Vagina (tissue), 2 donors: ENCODE data around the gene MTIF2. TPM values are rescaled to one million over a fixed set of nuclear protein-coding genes. Genes with fewer than 3 reads are reported as not detected.

ENCODE experiments used
- DNase-seq, 2 donors: peaks; one replicate each; pipeline ENCODE4 v3.0.0-alpha.2; 2017; ENCODE audit errors: extremely low spot score in 2 of 2
- H3K27ac ChIP-seq: fragments of 200-600 bp; sonication (generic); one replicate; pipeline ENCODE4 v1.5.1; 2019
- H3K27me3 ChIP-seq: fragments of 200-600 bp; sonication (generic); one replicate; pipeline ENCODE4 v1.5.1; 2019
- H3K36me3 ChIP-seq, 2 donors: fragments of 200-600 bp; sonication (generic); one replicate each; pipeline ENCODE4 v1.5.1; 2017 to 2019
- H3K4me1 ChIP-seq: fragments of 200-600 bp; sonication (generic); one replicate; pipeline ENCODE4 v1.5.1; 2019
- H3K4me3 ChIP-seq, 2 donors: fragments of 200-600 bp; sonication (generic); 1 replicate in 1 of 2; 2 replicates in 1 of 2; pipeline ENCODE4 v1.5.1; 2016 to 2019
- H3K9me3 ChIP-seq: fragments of 200-600 bp; sonication (generic); one replicate; pipeline ENCODE4 v1.5.1; 2019
- CTCF ChIP-seq, 3 experiments: fragments of 450-650 bp in 2 of 3; fragments of 200-600 bp in 1 of 3; sonication (generic) in 1 of 3; IDR thresholded peaks; one replicate each; pipeline ENCODE4 v1.5.1; 2017 to 2019; ENCODE audit warnings: antibody characterized with exemption in 3 of 3, mild to moderate bottlenecking in 2 of 3, moderate library complexity in 2 of 3
- POLR2A ChIP-seq, 2 donors: fragments of 450-650 bp; IDR thresholded peaks; one replicate each; pipeline ENCODE4 v1.6.1; 2017; ENCODE audit warnings: antibody characterized with exemption in 2 of 2, mild to moderate bottlenecking in 2 of 2, moderate library complexity in 2 of 2
- POLR2AphosphoS5 ChIP-seq, 2 donors: sonication (generic); formaldehyde crosslinking; IDR thresholded peaks; one replicate each; pipeline ENCODE4 v1.9.0; 2017; ENCODE audit warnings: antibody characterized with exemption in 2 of 2, mild to moderate bottlenecking in 2 of 2, low read depth in 1 of 2; ENCODE audit not compliant: insufficient read depth in 1 of 2
- intact Hi-C: fragments of 100-400 bp; cut with DNase I; formaldehyde crosslinking; loops from one replicate; pipeline ENCODE4 v1.15.1; 2023
- total RNA-seq: library from RNA; depleted of rRNA; stranded (reverse); fragments of >200 nt; gene quantifications from one replicate; pipeline ENCODE4 v1.2.3, GENCODE V29; 2016

Gene MTIF2
- 19.4 TPM for total RNA-seq

DNA sequence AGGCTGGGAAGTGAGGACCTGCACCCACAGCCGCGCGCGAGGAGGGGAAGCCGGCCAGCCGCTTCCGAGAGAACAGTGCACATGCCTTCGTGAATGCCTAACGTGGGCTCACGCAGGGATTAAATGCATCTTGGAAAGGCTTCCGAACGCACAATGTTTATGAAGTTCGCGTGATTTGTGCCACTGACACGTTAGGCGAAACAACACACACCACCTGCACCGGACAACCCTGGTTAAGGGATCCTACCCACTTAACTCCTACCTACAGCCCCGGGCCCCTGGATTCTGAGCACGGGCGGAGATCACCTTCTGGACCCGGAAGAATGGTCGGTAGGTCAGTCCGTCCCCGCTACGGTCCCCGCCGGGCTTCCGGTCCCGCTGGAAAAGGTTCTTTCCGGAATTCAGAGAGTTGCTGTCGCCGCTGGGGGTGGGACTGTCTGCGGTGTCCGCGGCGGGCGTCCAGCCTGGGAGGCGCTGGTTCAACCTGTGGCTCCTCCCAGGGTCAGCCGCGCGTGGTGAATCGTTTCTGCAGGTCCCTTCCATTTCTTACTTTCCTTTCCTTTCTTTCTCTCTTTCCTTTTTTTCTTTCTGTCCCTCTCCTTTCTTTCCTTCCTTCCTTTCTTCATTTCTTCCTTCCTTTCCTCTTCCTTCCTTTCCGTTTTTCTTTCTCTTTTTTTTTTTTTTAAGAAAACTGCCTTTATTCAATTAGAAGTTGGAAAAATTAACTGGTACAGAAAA, at the start of gene MTIF2:
MTIF2 (minus strand) TSS at position 325 of the 738 bp plus-strand sequence. CDS start 5,373 bp downstream, outside the sequence.
- TF ChIP-seq POLR2AphosphoS5 (IDR thresholded peaks at IDR 0.05; ENCODE audit: insufficient read depth in 1 of 2, low read depth in 1 of 2) (peak; percentile 82 to 84), CTCF (IDR thresholded peaks at IDR 0.05) (no peak), POLR2A (IDR thresholded peaks at IDR 0.05) (no peak)
- H3K4me3 ChIP-seq: peak within 1 kb of the TSS; percentile 59 to 70
- intact Hi-C loops: no loop called here
- H3K9me3 ChIP-seq: no peaks in the 10 kb centered on the region
- peaks cover 0 to 5% of the 10 kb centered on the region in 2 donors for H3K36me3 ChIP-seq
- no peaks in the 10 kb centered on the region for H3K27me3 ChIP-seq
- peak in 1 of 2 donors; percentile 93 for DNase-seq
- peaks cover 17% of the 10 kb centered on the region for H3K4me1 ChIP-seq
- H3K27ac ChIP-seq: peak within 1 kb of the TSS; percentile 84

GRCh38 chr2:55314985-55315384, 46.0 kb upstream of the MTIF2 start:
- no peak for DNase-seq
- H3K27ac ChIP-seq: no peak overlapping the region
- no peaks in the 10 kb centered on the region for H3K9me3 ChIP-seq
- TF ChIP-seq CTCF (IDR thresholded peaks at IDR 0.05) (no peak), POLR2AphosphoS5 (IDR thresholded peaks at IDR 0.05; ENCODE audit: insufficient read depth in 1 of 2, low read depth in 1 of 2) (no peak), POLR2A (IDR thresholded peaks at IDR 0.05) (no peak)
- H3K36me3 ChIP-seq: peaks cover 0 to 12% of the 10 kb centered on the region in 2 donors
- intact Hi-C loops: no loop called here
- no peak overlapping the region for H3K4me3 ChIP-seq
- H3K4me1 ChIP-seq: no peaks in the 10 kb centered on the region
- no peaks in the 10 kb centered on the region for H3K27me3 ChIP-seq

DNA sequence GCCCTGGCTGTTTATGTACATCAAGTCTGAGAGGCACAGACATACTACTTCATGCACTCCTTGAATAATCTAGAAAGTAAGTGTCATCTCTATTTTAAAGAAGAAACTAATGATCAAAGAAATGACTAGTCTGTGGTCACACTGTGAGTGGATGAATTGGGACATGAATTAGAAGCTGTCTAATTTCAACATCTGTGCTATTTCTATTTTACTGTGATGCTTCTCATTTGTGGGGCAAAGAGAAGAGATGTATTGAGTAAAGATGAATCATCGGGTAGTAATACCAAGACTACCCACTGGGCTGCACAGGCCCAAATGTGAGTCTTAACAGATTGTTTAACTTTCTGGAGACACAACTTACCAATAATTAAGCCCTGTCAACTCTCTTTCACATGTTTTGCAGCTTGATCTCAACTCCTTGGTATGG, 42.4 kb upstream of the MTIF2 start:
- Histone ChIP-seq H3K9me3 (no peaks in the 10 kb centered on the region), H3K4me3 (no peak overlapping the region), H3K27ac (no peak overlapping the region), H3K4me1 (no peaks in the 10 kb centered on the region), H3K27me3 (no peaks in the 10 kb centered on the region), H3K36me3 (peaks cover 0 to 12% of the 10 kb centered on the region in 2 donors)
- intact Hi-C loops: no loop called here
- DNase-seq: no peak
- TF ChIP-seq CTCF (IDR thresholded peaks at IDR 0.05): no peak
- no peak for TF ChIP-seq POLR2A (IDR thresholded peaks at IDR 0.05)
- no peak for TF ChIP-seq POLR2AphosphoS5 (IDR thresholded peaks at IDR 0.05; ENCODE audit: insufficient read depth in 1 of 2, low read depth in 1 of 2)

DNA sequence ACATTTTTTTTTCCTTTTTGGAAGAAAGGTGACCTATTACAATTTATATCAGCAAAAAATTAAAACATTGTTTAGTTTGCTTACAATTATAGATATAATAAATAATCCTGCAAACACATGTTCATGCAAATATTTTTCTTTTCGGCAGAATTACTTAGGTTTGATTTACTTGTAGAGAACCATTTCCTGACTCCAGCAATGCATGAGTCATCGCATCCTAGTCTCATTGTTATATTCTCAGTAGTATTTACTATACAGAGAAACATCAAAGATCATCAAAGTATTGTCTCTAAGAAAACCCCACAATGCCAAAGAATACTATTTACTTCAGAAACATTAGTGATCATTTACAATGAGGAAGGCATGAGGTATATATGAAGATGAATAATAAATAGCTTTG, 40.4 kb upstream of the MTIF2 start:
- no peak overlapping the region for H3K4me3 ChIP-seq
- no peaks in the 10 kb centered on the region for H3K27me3 ChIP-seq
- H3K4me1 ChIP-seq: no peaks in the 10 kb centered on the region
- H3K36me3 ChIP-seq: peaks cover 0 to 6% of the 10 kb centered on the region in 2 donors
- H3K27ac ChIP-seq: no peak overlapping the region
- DNase-seq: no peak
- no peak for TF ChIP-seq CTCF (IDR thresholded peaks at IDR 0.05)
- no peaks in the 10 kb centered on the region for H3K9me3 ChIP-seq
- intact Hi-C loops: no loop called here

GRCh38 chr2:55302241-55302640, 33.2 kb upstream of the MTIF2 start:
- H3K27me3 ChIP-seq: no peaks in the 10 kb centered on the region
- H3K4me1 ChIP-seq: no peaks in the 10 kb centered on the region
- no peak overlapping the region for H3K4me3 ChIP-seq
- no peaks in the 10 kb centered on the region for H3K9me3 ChIP-seq
- no peak for DNase-seq
- H3K27ac ChIP-seq: no peak overlapping the region
- H3K36me3 ChIP-seq: no peaks in the 10 kb centered on the region
- intact Hi-C loops: no loop called here
- TF ChIP-seq POLR2AphosphoS5 (IDR thresholded peaks at IDR 0.05; ENCODE audit: insufficient read depth in 1 of 2, low read depth in 1 of 2) (no peak), POLR2A (IDR thresholded peaks at IDR 0.05) (no peak), CTCF (IDR thresholded peaks at IDR 0.05) (no peak)
